ENCODE measurements around the gene MINK1. TPM values are rescaled to one million over a fixed set of nuclear protein-coding genes. Genes with fewer than 3 reads are reported as not detected.
"Not testable (repeated sequence)": the region's sequence is repeated elsewhere in the genome, so short reads cannot be mapped to it uniquely, and the experiment has no call there.

The MINK1 gene
- total RNA-seq, 1 donor from 2014 or later, result 47.6 TPM

- DNase-seq (peak; percentile 74), ATAC-seq (ENCODE audit: poor library complexity) (peak; percentile 85)
- intact Hi-C loops (cut with DNase I), result loop anchor here (2.0 kb wide), 1 partner anchor 22 kb away; no protein-coding TSS in a partner anchor
Observed at GRCh38 chr17:4858882-4859260, 25.7 kb downstream of the MINK1 start.

DNA sequence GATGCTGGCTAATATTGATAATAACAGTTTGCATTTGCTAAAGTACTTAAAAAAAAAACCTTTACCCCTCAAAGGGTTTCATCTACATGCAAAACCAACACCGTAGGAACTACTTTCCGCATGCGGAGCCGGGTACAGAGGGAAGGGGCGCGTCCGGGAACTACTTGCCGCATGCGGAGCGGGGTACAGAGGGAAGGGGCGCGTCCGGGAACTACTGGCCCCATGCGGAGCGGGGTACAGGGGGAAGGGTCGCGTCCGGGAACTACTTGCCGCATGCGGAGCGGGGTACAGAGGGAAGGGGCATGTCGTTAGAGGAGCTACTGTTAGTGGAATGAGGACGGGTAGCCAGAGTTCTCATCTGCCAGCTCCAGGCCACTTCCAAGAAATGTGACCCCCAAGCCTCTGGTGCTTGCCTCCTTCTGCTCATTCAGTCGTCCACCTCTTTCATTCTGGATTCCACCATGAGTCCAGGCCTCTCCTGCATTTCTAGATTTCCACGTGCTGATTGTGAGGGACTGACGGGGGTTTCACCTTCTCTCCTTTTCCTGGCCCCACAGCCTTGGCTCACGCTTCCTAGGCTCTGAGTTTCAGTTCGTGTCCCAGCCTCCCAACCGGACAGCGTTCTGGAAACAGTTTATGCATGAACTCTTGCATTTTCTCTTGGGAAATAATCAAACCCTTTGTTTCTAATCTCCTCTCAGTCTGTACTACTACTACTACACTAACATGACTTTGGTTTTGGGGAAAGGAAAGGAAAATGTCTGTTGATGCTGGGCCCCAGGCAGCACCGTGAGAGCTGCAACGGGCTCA lies 26.9 kb downstream of the MINK1 start:
- DNase-seq (no peak), ATAC-seq (ENCODE audit: poor library complexity) (no peak)
- intact Hi-C loops (cut with DNase I), result loop anchor here (2.0 kb wide), 1 partner anchor 21 kb away; no protein-coding TSS in a partner anchor

DNA sequence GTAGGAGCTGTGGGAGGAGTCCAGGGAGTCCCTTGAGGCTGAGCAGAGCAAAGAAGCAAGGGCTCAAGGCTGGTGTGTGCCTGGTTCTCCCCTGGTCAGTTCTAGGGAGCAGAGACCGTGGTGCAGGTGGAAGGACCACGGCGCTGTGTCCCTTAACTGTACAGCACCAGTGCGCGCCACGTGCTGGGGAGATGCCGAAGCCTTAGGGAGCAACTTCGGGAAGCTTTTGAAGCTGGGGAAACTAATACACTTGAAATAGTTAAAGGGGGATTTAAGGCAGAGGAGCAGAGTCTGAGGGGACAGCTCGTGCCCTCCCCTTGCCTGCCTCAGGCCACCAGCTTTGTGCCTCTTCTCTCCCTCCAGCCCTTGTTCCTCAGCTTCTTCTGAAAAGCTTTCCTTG lies 27.5 kb downstream of the MINK1 start:
- DNase-seq (no peak), ATAC-seq (ENCODE audit: poor library complexity) (no peak)
- intact Hi-C loops (cut with DNase I), result no loop called here

GRCh38 chr17:4861052-4861451 lies 27.9 kb downstream of the MINK1 start:
- no peak for DNase-seq
- ATAC-seq (ENCODE audit: poor library complexity), result no peak
- intact Hi-C loops (cut with DNase I), result no loop called here

DNA sequence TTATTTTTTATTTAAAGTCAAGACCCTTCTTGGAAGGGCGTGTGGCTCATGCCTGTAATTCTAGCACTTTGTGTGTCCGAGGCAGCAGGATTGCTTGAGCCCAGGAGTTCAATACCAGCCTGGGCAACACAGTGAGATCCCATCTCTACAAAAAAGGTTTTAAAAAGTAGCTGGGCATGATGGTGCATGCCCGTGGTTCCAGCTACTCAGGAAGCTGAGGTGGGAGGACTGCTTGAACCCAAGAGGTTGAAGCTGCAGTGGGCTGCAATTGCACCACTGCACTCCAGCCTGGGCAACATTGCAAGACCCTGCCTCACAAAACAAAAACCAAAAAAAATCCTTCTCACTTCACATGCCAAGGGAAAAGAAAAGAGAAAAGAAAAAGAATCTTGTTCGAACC lies 29.6 kb downstream of the MINK1 start:
- intact Hi-C loops (cut with DNase I), result no loop called here
- DNase-seq, result no peak
- ATAC-seq (ENCODE audit: poor library complexity), result no peak

- ATAC-seq (ENCODE audit: poor library complexity), result no peak
- no peak for DNase-seq
- intact Hi-C loops (cut with DNase I), result no loop called here
Observed at GRCh38 chr17:4863321-4863720, 30.2 kb downstream of the MINK1 start.

GRCh38 chr17:4867535-4867934 lies 34.4 kb downstream of the MINK1 start:
- intact Hi-C loops (cut with DNase I); ATAC-seq (ENCODE audit: poor library complexity); DNase-seq: not testable (repeated sequence)

GRCh38 chr17:4869058-4869998 lies 36.2 kb downstream of the MINK1 start:
- ATAC-seq (ENCODE audit: poor library complexity); DNase-seq; intact Hi-C loops (cut with DNase I): not testable (repeated sequence)

GRCh38 chr17:4870855-4871254 lies 37.7 kb downstream of the MINK1 start:
- intact Hi-C loops (cut with DNase I), result no loop called here
- no peak for ATAC-seq (ENCODE audit: poor library complexity)
- no peak for DNase-seq

- intact Hi-C loops (cut with DNase I), result no loop called here
- DNase-seq (no peak), ATAC-seq (ENCODE audit: poor library complexity) (no peak)
Observed at GRCh38 chr17:4872786-4873185, 39.6 kb downstream of the MINK1 start.

DNA sequence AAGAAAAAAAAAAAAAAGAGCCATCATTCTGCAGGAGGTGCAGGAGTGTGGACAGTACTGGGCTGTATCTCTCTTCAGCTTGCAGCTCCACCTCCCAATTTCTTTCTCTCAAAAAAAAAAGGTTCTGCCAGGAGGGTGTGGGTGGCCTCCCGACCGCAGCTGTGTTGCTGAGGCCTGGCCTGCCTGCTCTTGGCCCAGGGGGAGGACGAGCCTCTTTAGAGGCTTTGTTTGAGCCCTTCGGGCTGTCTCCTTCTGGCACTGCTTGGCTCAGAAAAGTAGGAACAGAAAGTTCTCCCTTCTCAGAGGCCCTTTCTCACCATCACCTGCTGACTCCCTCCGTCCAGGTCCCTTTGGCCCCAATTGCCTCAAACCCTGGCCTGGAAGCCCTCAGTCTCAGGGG lies 43.9 kb downstream of the MINK1 start:
- ATAC-seq (ENCODE audit: poor library complexity) (no peak), DNase-seq (no peak)
- intact Hi-C loops (cut with DNase I), result no loop called here

- intact Hi-C loops (cut with DNase I), result no loop called here
- ATAC-seq (ENCODE audit: poor library complexity) (no peak), DNase-seq (peak; percentile 38)
Observed at GRCh38 chr17:4879601-4880000, 46.5 kb downstream of the MINK1 start.

DNA sequence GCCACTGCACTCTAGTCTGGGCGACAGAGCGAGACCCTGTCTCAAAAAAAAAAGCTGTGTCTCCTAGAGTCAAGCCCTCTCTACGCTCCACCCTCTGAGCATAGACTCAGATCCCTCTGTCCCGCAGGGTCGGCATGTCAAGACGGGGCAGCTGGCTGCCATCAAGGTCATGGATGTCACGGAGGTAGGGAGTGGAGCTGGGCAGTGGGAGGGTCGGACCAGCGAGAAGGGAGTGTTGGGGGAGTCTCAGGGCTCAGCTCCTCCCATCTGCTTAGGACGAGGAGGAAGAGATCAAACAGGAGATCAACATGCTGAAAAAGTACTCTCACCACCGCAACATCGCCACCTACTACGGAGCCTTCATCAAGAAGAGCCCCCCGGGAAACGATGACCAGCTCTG lies 47.7 kb downstream of the MINK1 start:
- DNase-seq (no peak), ATAC-seq (ENCODE audit: poor library complexity) (no peak)
- intact Hi-C loops (cut with DNase I), result loop anchor here (2.0 to 10.0 kb wide), 3 partner anchors 22 to 146 kb away; partner anchors contain the start of genes CXCL16, MED11, MINK1 and ZMYND15

DNA sequence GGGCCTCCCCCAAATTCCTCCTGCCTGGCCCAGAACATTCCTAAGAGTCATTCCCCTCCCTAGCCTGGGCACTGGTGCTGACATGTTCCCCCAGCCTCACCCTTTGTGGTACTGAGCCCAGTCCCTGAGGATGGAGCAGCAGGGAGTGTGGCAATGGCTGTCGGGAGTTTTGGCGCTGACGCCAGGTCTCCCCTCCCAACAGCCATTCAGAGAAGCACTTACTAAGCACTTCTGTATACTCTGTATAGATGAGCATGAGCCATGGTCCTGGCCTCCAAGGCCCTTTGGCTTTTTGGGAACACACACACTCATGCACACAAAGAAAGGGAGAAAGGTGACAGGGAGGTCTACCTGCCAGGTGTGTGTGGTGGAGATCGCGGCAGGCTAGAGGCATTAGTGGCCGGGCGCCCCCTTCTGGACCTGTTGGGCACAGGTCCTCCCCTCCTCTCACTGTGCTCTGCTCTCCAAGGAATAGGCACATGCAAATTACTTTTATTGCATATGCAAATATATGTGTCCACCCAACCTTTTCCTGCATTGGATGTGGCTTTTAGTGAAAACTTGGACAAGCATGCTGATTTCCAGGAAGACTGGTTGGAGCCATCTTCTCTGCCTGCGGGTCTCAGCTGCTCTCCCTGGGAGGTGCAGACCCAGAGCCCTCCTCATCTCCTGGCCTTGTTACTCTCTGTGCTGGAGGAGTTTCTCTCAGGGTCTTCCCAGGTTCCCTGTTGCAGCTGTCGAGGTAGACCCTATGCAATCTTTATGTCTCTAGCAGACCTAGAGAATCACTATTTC lies 48.8 kb downstream of the MINK1 start:
- peak; percentile 73 for DNase-seq
- peak; percentile 83 for ATAC-seq (ENCODE audit: poor library complexity)
- intact Hi-C loops (cut with DNase I), result loop anchor here (2.0 to 10.0 kb wide), 3 partner anchors 23 to 147 kb away; partner anchors contain the start of genes CXCL16, MED11, MINK1 and ZMYND15

DNA sequence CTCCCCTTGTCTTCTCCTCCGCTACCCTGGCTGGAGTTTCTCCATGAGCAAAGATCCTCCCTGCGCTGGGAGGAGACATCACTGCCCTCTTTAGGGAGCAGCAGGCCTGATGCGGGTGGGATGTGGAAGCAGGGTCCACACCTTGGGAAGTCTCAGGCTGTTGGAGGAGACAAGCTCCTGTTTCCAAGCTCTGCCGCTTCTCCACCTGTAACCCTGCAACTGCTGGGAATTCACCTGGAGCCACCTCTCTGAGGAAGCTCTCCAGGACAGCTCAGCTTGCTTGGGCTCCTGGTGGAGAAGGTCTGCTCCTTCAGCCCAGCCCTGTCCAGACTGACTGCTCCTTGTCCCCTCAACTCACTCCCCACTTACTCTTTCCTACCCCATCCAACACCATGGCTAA lies 51.3 kb downstream of the MINK1 start:
- ATAC-seq (ENCODE audit: poor library complexity) (no peak), DNase-seq (peak; percentile 11)
- intact Hi-C loops (cut with DNase I), result loop anchor here (10.0 kb wide), 2 partner anchors 50 to 150 kb away; partner anchors contain the start of genes CXCL16, MED11, MINK1 and ZMYND15

GRCh38 chr17:4886830-4887229 lies 53.7 kb downstream of the MINK1 start:
- intact Hi-C loops (cut with DNase I), result loop anchor here (10.0 kb wide), 2 partner anchors 52 to 152 kb away; partner anchors contain the start of genes CXCL16, MED11, MINK1 and ZMYND15
- DNase-seq (peak; percentile 22), ATAC-seq (ENCODE audit: poor library complexity) (no peak)

- DNase-seq, result peak; percentile 25
- intact Hi-C loops (cut with DNase I), result loop anchor here (10.0 kb wide), 2 partner anchors 53 to 153 kb away; partner anchors contain the start of genes CXCL16, MED11, MINK1 and ZMYND15
- no peak for ATAC-seq (ENCODE audit: poor library complexity)
Observed at GRCh38 chr17:4887581-4887980, 54.4 kb downstream of the MINK1 start.
